LNCAP (cell line): Measurements from ENCODE around the gene COMP.

ENCODE experiments used
- TF ChIP-seq, protein P1 (sequence below): fragments of 450-650 bp; IDR thresholded peaks from 2 replicates; pipeline ENCODE4 v1.5.1; 2017; ENCODE audit warnings: mild to moderate bottlenecking

COMP gene

DNA sequence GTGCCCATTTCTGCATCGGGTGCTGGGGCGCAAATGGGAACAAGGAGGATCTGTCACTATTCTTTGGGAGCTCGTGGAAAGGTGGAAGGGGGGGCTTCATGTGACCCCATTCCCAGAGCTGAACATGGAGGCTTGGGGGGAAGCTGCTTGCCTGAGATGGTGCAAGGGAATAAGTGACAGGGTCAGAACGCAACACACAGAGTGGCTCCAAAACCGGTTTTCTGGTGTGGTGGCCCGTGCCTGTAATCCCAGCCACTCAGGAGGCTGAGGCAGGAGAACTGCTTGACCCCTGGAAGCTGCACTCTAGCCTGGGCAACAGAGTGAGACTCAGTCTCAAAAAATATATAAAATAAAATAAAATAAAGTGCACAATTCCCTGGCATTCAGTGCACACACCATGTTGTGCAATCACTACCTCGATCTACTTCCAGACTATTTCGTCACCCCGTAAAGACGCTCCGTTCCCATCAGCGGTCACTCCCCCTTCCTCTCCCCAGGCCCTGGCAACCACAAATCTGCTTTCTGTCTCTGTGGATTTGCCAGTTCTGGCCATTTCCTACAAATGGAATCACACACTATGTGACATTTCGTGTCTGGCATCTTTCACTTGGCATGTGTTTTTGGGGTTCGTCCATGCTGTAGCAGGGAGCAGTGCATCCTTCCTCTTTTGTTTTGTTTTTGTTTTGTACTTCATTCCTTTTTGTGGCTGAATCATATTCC lies 18.2 kb upstream of the COMP start:
- TF ChIP-seq, protein P1, sequence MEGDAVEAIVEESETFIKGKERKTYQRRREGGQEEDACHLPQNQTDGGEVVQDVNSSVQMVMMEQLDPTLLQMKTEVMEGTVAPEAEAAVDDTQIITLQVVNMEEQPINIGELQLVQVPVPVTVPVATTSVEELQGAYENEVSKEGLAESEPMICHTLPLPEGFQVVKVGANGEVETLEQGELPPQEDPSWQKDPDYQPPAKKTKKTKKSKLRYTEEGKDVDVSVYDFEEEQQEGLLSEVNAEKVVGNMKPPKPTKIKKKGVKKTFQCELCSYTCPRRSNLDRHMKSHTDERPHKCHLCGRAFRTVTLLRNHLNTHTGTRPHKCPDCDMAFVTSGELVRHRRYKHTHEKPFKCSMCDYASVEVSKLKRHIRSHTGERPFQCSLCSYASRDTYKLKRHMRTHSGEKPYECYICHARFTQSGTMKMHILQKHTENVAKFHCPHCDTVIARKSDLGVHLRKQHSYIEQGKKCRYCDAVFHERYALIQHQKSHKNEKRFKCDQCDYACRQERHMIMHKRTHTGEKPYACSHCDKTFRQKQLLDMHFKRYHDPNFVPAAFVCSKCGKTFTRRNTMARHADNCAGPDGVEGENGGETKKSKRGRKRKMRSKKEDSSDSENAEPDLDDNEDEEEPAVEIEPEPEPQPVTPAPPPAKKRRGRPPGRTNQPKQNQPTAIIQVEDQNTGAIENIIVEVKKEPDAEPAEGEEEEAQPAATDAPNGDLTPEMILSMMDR, result no peak

DNA sequence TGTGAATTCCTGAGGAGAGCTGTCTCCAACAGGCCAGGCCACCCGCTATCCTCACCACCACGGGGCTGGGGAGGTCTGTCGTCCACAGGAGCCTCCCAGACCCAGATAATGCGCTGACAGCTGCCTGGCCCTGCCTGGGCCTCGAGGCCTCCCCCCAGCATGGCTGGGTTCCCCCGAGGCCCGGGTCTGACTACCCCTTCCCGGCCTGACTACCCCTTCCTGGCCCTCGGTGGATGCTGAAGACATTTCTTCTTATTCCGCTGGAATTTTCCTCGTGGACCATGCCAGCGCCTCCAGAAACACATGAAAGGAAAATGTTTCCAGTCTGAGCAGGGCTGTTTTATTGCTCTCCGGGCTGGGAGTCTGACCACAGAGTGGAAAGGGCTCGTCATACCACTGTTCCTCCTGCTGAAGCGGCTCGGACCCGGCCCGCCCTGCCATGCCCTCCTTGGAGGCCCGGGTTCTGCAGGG lies 16.8 kb upstream of the COMP start:
- TF ChIP-seq, protein P1, result no peak

DNA sequence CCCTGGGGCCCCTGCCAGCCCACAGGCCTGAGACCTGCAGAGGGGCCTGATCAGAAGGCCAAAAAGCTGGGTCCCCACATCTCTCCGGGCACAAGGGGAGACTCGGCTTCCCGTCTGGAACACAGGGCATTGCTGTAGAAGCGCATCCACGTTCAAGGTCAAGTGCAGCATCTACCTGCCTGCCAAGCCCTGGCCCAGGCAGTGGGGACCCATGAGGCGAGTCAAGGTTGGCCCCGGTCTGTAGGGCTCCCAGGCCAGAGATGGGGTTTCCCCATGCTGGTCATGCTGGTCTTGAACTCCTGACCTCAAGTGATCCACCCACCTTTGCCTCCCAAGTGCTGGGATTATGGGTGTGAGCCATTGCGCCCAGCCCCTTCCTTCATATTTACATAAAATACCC lies 13.5 kb upstream of the COMP start:
- TF ChIP-seq, protein P1, result no peak

DNA sequence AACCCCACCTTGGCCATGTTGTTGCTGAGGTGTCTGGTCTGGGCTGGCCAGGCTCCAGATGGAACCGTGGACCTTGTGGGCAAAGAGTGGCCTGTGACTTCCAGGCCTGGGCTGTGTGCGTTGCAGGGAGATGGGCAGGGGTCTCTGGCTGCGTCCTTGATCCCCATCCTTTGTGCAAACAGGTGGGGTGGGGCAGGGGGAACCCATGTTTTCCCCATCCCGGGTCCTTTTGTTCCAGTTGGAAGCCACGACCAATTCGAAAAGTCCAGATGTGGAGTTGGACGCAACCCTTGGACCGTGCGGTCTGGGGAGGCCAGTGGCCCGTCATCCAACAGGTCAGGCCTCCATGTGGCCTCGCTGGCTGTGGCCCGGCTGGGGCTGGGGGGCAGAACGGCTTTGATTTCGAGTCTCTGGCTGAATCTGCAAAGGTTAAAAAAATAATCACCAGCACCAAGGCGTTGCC lies 13.1 kb upstream of the COMP start:
- TF ChIP-seq, protein P1, result no peak

GRCh38 chr19:18803550-18804138 lies 12.5 kb upstream of the COMP start:
- TF ChIP-seq, protein P1, result no peak

DNA sequence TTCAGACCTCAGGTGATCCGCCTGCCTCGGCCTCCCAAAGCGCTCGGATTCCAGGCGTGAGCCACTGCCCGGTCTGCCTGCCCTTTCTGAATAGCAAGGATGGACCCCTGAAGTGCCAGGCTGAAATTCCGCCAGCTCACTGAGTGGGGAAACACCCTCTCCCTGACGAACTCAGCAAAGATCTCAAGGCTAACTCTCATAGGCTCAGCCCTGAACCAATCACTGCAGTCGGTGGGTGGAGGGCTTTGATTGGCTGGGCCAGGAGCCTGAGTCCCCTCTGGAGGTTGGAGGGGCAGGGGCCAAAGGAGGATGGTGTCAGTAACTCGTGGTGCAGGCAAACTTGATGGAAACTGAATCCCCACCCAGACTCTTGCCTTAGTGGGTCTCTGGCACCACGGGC lies 11.2 kb upstream of the COMP start:
- TF ChIP-seq, protein P1, result no peak

DNA sequence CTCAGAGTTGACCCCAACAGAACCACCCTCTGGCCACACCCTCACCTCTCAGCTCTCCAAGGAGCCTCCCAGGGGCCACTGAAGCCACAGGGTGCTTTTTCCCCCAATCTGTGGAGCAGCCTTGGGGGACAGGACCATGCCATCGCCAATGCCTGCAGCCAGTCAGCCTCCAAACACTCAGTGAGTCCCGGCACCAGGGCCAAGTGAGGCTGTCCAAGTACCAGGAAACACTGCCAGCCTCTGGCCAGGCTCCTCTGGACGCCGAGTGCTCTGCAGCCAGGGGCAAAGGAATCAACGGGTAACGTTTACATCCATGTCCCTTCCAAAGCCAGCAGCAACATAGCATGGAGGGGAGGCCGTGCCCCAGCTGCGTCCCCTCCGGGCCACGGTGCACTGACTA lies 9.5 kb upstream of the COMP start:
- TF ChIP-seq, protein P1, result no peak
